Hematopoietic multipotent progenitor cell (in vitro differentiated cells): ENCODE measurements around the gene TMEM109. TPM values are rescaled to one million over a fixed set of nuclear protein-coding genes. Genes with fewer than 3 reads are reported as not detected.

Experiments used
- DNase-seq, 3 donors: peaks; one replicate each; pipeline ENCODE4 v3.0.0-alpha.2; 2011 to 2015; ENCODE audit warnings: low read depth in 2 of 3, low spot score in 2 of 3
- total RNA-seq: library from RNA; depleted of rRNA; stranded (reverse); fragments of >200 nt; gene quantifications from one replicate; pipeline ENCODE4 v1.2.3, GENCODE V29; 2012

The TMEM109 gene
- total RNA-seq, 1 donor: 40.4 TPM

DNA sequence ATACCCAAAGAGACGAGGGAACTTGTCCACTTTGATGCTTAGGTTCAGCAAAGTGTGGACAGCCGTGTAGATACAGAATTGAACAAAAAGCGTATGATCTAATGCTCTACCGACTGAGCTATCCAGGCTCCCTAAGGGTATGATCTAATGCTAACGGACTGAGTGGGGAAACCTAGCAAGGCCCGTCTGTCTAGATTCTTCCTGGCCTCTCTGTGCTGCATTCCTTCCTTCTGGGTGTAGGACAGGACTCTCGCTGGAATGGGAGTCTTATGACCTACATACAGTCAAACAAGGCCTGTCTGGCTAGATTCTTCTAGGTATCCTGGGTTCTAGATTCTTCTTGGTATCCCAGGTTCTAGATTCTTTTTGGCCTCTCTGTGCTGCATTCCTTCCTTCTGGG lies 46.4 kb downstream of the TMEM109 start:
- no peak for DNase-seq

DNA sequence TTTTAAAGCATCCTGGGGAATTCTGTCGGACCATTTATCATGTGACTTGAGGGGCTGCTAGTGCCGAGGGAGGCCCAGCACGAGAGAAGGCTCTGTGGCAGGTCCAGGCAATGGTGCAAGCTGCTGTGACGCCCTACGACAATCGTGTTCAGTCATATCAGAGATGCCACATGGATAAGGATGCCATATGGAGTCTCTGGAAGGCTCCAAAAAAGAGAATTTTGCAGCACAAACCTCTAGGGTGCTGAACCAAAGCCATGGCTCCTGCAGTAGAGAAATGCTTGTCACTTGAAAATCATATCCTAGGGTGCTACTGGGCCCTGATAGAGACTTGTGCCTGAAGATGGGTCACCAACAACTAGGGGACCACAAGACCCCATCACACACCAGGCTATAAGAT lies 50.8 kb downstream of the TMEM109 start:
- DNase-seq: no peak

DNA sequence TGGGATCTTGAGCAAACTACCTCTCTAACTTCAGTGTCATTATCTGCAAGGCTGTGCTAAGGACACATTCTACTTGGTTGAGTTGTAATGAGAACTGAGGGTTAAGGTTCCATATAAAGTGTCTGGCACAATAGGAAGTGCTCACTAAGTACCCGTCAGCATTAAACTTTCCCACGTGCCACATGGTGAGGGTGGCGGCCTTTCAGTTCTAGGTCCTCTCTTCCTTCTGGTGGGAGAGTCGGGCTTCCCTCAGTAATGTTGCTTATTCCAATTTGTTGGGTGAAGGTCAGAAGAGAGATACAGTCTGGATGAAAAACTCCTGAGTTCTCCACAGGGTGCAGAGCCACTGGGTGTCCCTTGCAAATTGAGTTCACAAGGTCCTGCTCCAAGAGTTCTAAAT lies 52.9 kb downstream of the TMEM109 start:
- no peak for DNase-seq

DNA sequence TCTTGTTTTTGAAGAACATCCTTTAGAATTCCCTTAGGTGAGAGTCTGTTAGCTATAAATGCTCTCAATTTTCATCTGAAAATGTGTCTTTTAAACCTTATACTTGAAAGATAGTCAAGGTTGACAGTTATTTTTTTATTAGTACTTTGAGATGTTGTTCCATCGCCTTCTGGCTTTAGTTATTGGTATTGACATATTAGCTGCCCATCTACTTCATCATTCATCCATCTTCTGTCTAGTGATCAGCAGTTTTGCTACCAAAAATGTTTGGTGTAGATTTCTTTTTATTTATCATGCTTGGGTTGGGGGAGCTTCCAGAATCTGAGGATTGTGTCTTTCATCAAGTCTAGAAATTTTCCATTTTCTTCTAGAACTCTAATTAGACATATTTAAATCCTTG lies 54.3 kb downstream of the TMEM109 start:
- DNase-seq: no peak

DNA sequence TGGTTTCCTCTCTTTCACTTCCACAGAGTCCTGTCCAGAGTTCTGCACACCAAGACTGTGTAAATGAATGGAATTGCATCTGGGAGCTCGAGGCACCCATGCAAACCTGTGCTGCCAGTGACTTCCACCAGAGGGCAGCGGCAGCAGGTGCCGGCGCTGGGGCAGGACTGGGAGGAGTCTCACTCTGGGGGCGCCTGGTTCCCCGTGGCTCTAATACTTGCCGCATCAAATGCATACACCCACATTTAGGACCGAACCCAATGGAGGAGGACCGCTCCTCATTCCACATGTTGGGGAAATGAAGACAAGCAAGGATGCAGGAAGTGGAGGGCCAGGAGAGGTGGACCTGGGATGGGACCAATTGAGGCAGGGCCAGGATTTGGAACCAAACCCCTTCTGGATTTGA lies 56.4 kb downstream of the TMEM109 start:
- DNase-seq: peak; percentile 56 to 72 (median 64)

DNA sequence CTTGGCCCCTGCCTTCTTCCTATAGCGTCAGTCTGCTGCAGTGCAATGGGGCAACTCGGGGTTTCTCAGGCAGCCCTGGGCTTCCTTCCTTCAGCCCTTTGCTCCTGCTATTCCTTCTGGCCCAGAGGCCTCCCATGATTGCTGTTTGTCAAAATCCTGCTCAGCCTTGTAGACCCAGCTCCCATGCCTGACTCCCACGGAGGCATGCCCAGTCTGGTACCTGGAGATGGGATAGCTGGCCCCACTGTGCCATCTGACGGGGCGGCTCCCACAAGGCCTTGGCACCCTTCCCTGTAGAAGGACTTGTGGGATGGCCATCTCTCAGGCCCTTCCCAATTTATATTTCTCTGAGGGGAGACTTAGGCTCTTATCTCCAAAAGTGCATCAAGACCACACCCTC lies 56.9 kb downstream of the TMEM109 start:
- no peak for DNase-seq

DNA sequence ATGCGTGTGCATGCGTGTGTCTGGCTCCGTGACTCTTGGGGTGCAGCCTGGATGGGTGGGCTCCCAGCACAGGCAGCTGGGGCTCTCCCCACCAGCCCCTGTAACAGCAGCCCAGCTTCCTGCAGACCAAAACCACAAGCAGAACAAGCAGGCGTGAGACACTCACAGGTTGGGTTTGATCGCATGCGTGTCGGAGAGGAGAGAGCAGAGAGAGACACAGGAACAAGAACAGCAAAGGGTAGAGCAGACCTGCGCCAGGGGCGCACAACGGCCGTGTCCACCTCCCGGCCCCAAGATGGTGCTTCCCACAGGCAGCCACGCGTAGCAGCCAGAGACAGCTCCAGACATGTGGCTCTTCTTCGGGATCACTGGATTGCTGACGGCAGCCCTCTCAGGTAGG lies 57.6 kb downstream of the TMEM109 start, which contains the start of gene CD6:
CD6 (plus strand) TSS at position 161 of the 400 bp plus-strand sequence; CDS start at position 347, 186 bp downstream.
- peak in 1 of 3 donors; percentile 74 for DNase-seq

DNA sequence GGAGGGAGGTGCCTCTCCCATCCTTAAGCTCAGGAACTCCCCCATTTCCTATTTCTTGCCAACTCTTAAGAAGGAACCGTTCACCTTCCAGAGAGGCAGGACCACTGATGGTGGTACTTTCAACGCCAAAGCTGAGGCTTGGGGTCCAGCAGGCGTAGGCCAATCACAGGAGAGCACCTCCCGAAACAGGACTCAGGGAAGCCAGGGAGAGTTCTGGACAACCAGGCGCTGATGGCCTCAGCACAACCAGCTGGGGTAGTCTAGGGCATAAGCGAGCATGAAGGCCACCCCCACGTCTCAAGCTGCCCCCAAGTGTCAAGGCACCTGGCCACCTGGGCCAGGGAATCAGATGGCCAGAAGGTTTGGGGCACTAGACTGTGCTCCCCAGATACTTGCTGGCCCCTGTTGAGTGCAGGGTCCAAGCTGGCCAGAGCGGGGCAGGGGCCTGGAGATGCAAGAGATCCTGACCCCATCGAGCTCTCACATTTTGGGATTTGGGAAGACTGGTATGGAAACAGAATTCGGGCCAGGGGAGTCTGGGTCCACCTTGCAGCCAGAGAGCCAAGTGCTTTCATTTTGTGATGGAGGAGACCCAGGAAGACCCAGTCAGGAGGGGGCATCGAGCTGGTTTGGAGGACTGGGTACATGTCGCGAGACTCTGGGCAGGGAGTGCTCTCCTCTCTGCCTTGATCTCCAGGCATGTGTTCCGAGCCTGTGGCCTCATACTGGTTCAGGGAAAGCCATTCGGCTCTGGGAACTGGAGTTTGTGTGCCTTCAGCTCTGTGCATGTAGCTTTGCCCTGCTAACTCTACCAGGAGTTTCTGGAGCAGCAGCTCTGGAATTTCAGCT lies 58.4 kb downstream of the TMEM109 start:
- DNase-seq: no peak

Other genes starting within 250 kb of the TMEM109 start
- gene MS4A8, start 214.5 kb upstream of the TMEM109 start, total RNA-seq: not detected
- not detected for gene MS4A18, start 189.4 kb upstream of the TMEM109 start, total RNA-seq
- not detected for gene MS4A15, start 157.3 kb upstream of the TMEM109 start, total RNA-seq
- not detected for gene MS4A10, start 128.8 kb upstream of the TMEM109 start, total RNA-seq
- gene CCDC86, start 72.0 kb upstream of the TMEM109 start, total RNA-seq: 12.9 TPM
- gene PTGDR2, start 58.2 kb upstream of the TMEM109 start, total RNA-seq: 12.4 TPM
- gene ZP1, start 46.6 kb upstream of the TMEM109 start, total RNA-seq: not detected
- 132 TPM for gene PRPF19, start 7.6 kb upstream of the TMEM109 start, total RNA-seq
- under 0.01 TPM for gene TMEM132A, start 10.3 kb downstream of the TMEM109 start, total RNA-seq
- gene SLC15A3, start 38.0 kb downstream of the TMEM109 start, total RNA-seq: 1.6 TPM
- gene CD6, start 57.5 kb downstream of the TMEM109 start, total RNA-seq: 1.3 TPM
- gene CD5, start 188.3 kb downstream of the TMEM109 start, total RNA-seq: 0.54 TPM
- 6.7 TPM for gene VPS37C, start 247.3 kb downstream of the TMEM109 start, total RNA-seq